Stimulated activated naive CD8-positive, alpha-beta T cell treated with anti-CD3 and anti-CD28 coated beads, Interleukin-15, amount 100 ng/mL, for 72 hours (primary cell): ENCODE results near the gene CTDSPL.
"Not testable (repeated sequence)": the region's sequence is repeated elsewhere in the genome, so short reads cannot be mapped to it uniquely, and the experiment has no call there.

Source experiments
- ATAC-seq: fragments of 150-1000 bp; cut with Tn5 transposase; 2 replicates; pipeline ENCODE4 v1.10.0; 2021; ENCODE audit warnings: mild to moderate bottlenecking, moderate library complexity
- DNase-seq, 2 donors: peaks; one replicate each; pipeline ENCODE4 v3.0.0; 2021 to 2022
- H3K27ac Mint-ChIP-seq, 2 donors: one replicate each; pipeline ENCODE4 v1.8.0; 2022; ENCODE audit warnings: mild to moderate bottlenecking in 2 of 2, mixed read lengths in 2 of 2, moderate library complexity in 2 of 2
- H3K27me3 Mint-ChIP-seq: one replicate; pipeline ENCODE4 v1.8.0; 2022; ENCODE audit warnings: mixed read lengths
- H3K4me1 Mint-ChIP-seq: one replicate; pipeline ENCODE4 v1.8.0; 2022; ENCODE audit warnings: mild to moderate bottlenecking, mixed read lengths
- H3K4me3 Mint-ChIP-seq, 2 donors: one replicate each; pipeline ENCODE4 v1.8.0; 2022; ENCODE audit warnings: mild to moderate bottlenecking in 2 of 2, mixed read lengths in 2 of 2, moderate library complexity in 1 of 2
- H3K9me3 Mint-ChIP-seq, 2 donors: one replicate each; pipeline ENCODE4 v1.8.0; 2022; ENCODE audit warnings: mixed read lengths in 2 of 2

The CTDSPL gene

GRCh38 chr3:37861620-37862041, at the start of gene CTDSPL:
CTDSPL (plus strand) TSS chr3:37861880; CDS start chr3:37862200, 320 bp downstream.
- peaks cover 36% of the 10 kb centered on the region for H3K4me1 Mint-ChIP-seq
- peak within 1 kb of the TSS; percentile 85 to 92 for H3K4me3 Mint-ChIP-seq
- no peak for DNase-seq
- H3K27ac Mint-ChIP-seq: peak within 1 kb of the TSS; percentile 79 to 93
- peaks cover 29% of the 10 kb centered on the region for H3K27me3 Mint-ChIP-seq
- ATAC-seq: peak; percentile 22
- no peaks in the 10 kb centered on the region for H3K9me3 Mint-ChIP-seq

GRCh38 chr3:37812499-37812896, 49.2 kb upstream of the CTDSPL start:
- peaks cover 1% of the 10 kb centered on the region for H3K4me1 Mint-ChIP-seq
- no peak for DNase-seq
- no peak overlapping the region for H3K27ac Mint-ChIP-seq

GRCh38 chr3:37813403-37813802, 48.3 kb upstream of the CTDSPL start:
- DNase-seq (no peak), ATAC-seq (no peak)
- Mint-ChIP-seq H3K9me3 (no peaks in the 10 kb centered on the region), H3K4me1 (no peaks in the 10 kb centered on the region), H3K27me3 (peaks cover 29% of the 10 kb centered on the region), H3K4me3 (no peak overlapping the region), H3K27ac (no peak overlapping the region)

More at GRCh38 chr3:37812499-37812896, 49.2 kb upstream of the CTDSPL start:
- H3K27me3 Mint-ChIP-seq: peaks cover 31% of the 10 kb centered on the region
- no peak for ATAC-seq
- no peak overlapping the region for H3K4me3 Mint-ChIP-seq
- no peaks in the 10 kb centered on the region for H3K9me3 Mint-ChIP-seq

GRCh38 chr3:37814547-37814946, 47.1 kb upstream of the CTDSPL start:
- no peak overlapping the region for H3K4me3 Mint-ChIP-seq
- H3K4me1 Mint-ChIP-seq: no peaks in the 10 kb centered on the region
- no peak overlapping the region for H3K27ac Mint-ChIP-seq
- H3K9me3 Mint-ChIP-seq: no peaks in the 10 kb centered on the region
- DNase-seq (no peak), ATAC-seq (no peak)
- H3K27me3 Mint-ChIP-seq: peaks cover 29% of the 10 kb centered on the region

- H3K9me3 Mint-ChIP-seq, H3K4me1 Mint-ChIP-seq, H3K4me3 Mint-ChIP-seq, ATAC-seq, DNase-seq: not testable (repeated sequence)
- Mint-ChIP-seq H3K27ac (peak overlapping the region in 1 of 2 donors; percentile 27), H3K27me3 (peaks cover 29% of the 10 kb centered on the region)
These were observed 46.5 kb upstream of the CTDSPL start for GRCh38 chr3:37815156-37815555.

GRCh38 chr3:37816271-37816670, 45.4 kb upstream of the CTDSPL start:
- no peaks in the 10 kb centered on the region for H3K4me1 Mint-ChIP-seq
- H3K4me3 Mint-ChIP-seq: no peak overlapping the region
- DNase-seq (no peak), ATAC-seq (no peak)
- H3K9me3 Mint-ChIP-seq: no peaks in the 10 kb centered on the region
- no peak overlapping the region for H3K27ac Mint-ChIP-seq
- peaks cover 29% of the 10 kb centered on the region for H3K27me3 Mint-ChIP-seq

- H3K4me1 Mint-ChIP-seq: no peaks in the 10 kb centered on the region
- no peak overlapping the region for H3K4me3 Mint-ChIP-seq
- DNase-seq: no peak
- H3K9me3 Mint-ChIP-seq: no peaks in the 10 kb centered on the region
- H3K27ac Mint-ChIP-seq: no peak overlapping the region
- H3K27me3 Mint-ChIP-seq: peaks cover 21% of the 10 kb centered on the region
- ATAC-seq: no peak
These were observed 42.1 kb upstream of the CTDSPL start for GRCh38 chr3:37819591-37819990.

GRCh38 chr3:37820286-37820685, 41.4 kb upstream of the CTDSPL start:
- H3K4me1 Mint-ChIP-seq: no peaks in the 10 kb centered on the region
- no peaks in the 10 kb centered on the region for H3K9me3 Mint-ChIP-seq
- DNase-seq: no peak
- no peak overlapping the region for H3K4me3 Mint-ChIP-seq
- H3K27ac Mint-ChIP-seq: no peak overlapping the region
- peaks cover 21% of the 10 kb centered on the region for H3K27me3 Mint-ChIP-seq
- ATAC-seq: no peak

GRCh38 chr3:37823189-37823588, 38.5 kb upstream of the CTDSPL start:
- no peak overlapping the region for H3K4me3 Mint-ChIP-seq
- H3K4me1 Mint-ChIP-seq: no peaks in the 10 kb centered on the region
- no peak for ATAC-seq
- H3K27me3 Mint-ChIP-seq: peaks cover 6% of the 10 kb centered on the region
- DNase-seq: no peak
- no peaks in the 10 kb centered on the region for H3K9me3 Mint-ChIP-seq
- H3K27ac Mint-ChIP-seq: no peak overlapping the region

- no peaks in the 10 kb centered on the region for H3K4me1 Mint-ChIP-seq
- no peak overlapping the region for H3K27ac Mint-ChIP-seq
- H3K9me3 Mint-ChIP-seq: no peaks in the 10 kb centered on the region
These were observed 37.4 kb upstream of the CTDSPL start for GRCh38 chr3:37824090-37824953.

GRCh38 chr3:37824954-37825328, 36.7 kb upstream of the CTDSPL start:
- DNase-seq (no peak), ATAC-seq (no peak)
- Mint-ChIP-seq H3K4me3 (no peak overlapping the region), H3K27me3 (peaks cover 20% of the 10 kb centered on the region), H3K27ac (no peak overlapping the region), H3K4me1 (no peaks in the 10 kb centered on the region), H3K9me3 (no peaks in the 10 kb centered on the region)

More at GRCh38 chr3:37824090-37824953, 37.4 kb upstream of the CTDSPL start:
- Mint-ChIP-seq H3K4me3 (no peak overlapping the region), H3K27me3 (peaks cover 18% of the 10 kb centered on the region)
- DNase-seq (no peak), ATAC-seq (no peak)

GRCh38 chr3:37825744-37826400, 35.8 kb upstream of the CTDSPL start:
- no peak overlapping the region for H3K27ac Mint-ChIP-seq
- no peaks in the 10 kb centered on the region for H3K9me3 Mint-ChIP-seq
- H3K27me3 Mint-ChIP-seq: peaks cover 20% of the 10 kb centered on the region
- ATAC-seq (no peak), DNase-seq (no peak)
- H3K4me1 Mint-ChIP-seq: no peaks in the 10 kb centered on the region
- H3K4me3 Mint-ChIP-seq: no peak overlapping the region

- ATAC-seq: no peak
- H3K4me3 Mint-ChIP-seq: no peak overlapping the region
- no peaks in the 10 kb centered on the region for H3K4me1 Mint-ChIP-seq
- no peak for DNase-seq
- no peaks in the 10 kb centered on the region for H3K9me3 Mint-ChIP-seq
- H3K27ac Mint-ChIP-seq: no peak overlapping the region
- H3K27me3 Mint-ChIP-seq: peaks cover 20% of the 10 kb centered on the region
These were observed 35.2 kb upstream of the CTDSPL start for GRCh38 chr3:37826502-37826901.

- H3K4me3 Mint-ChIP-seq: no peak overlapping the region
- no peaks in the 10 kb centered on the region for H3K4me1 Mint-ChIP-seq
- no peaks in the 10 kb centered on the region for H3K9me3 Mint-ChIP-seq
- no peak for ATAC-seq
- H3K27me3 Mint-ChIP-seq: peaks cover 20% of the 10 kb centered on the region
- no peak overlapping the region for H3K27ac Mint-ChIP-seq
- no peak for DNase-seq
These were observed 34.7 kb upstream of the CTDSPL start for GRCh38 chr3:37826933-37827332.

- peaks cover 20% of the 10 kb centered on the region for H3K27me3 Mint-ChIP-seq
- H3K4me1 Mint-ChIP-seq: no peaks in the 10 kb centered on the region
- ATAC-seq: no peak
- H3K4me3 Mint-ChIP-seq: no peak overlapping the region
- no peak for DNase-seq
- no peak overlapping the region for H3K27ac Mint-ChIP-seq
- H3K9me3 Mint-ChIP-seq: no peaks in the 10 kb centered on the region
These were observed 29.2 kb upstream of the CTDSPL start for GRCh38 chr3:37832480-37832879.
